ENCODE measurements around the gene SSH2. TPM values are rescaled to one million over a fixed set of nuclear protein-coding genes. Genes with fewer than 3 reads are reported as not detected.

The SSH2 gene
- total and polyA plus RNA-seq, 2 donors (not counting 1 experiment from before 2014, with no cell fraction given), result 51.5 to 183 TPM

DNA sequence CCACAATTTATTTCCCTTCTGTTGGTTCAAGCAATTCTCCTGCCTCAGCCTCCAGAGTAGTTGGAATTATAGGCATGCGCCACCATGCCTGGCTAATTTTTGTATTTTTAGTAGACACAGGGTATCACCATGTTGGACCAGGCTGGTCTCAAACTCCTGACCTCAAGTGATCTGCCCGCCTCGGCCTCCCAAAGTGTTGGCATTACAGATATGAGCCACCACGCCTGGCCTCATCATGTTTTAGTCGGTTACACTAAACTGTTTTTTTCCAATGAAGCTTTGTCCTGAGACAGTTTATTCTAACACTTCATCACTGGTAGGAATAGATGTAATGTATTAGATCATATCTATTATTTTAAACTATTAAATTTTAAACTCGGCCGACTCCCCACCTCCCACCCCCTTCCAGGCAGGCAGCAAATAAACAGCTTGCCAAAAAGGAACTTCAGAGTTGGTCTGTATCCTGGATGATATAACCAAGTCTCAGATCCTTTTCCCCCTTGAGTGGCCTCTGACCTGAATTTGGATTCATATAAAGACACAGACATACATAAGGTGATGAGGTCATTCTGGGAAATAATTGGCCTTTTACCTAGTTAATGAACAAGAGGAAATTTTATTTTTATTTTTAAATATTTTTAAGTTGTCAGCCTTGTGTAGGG, 288.9 kb downstream of the SSH2 start:
- no peak for ATAC-seq (ENCODE audit: low read depth)
- intact Hi-C loops (cut with micrococcal nuclease), result no loop called here
- H3K9me3 ChIP-seq (ENCODE audit: control extremely low read depth in 1 of 3, control insufficient read depth in 2 of 3, insufficient read depth in 1 of 3, low read length in 2 of 3), result no peaks in the 10 kb centered on the region
- ChIA-PET POLR2A (interaction anchor here (0.8 kb wide), 1 partner anchor 74 kb away, joined by 7 read pairs; no protein-coding TSS in a partner anchor), CTCF (interaction anchor here (0.6 to 11.9 kb wide), 12 partner anchors 13 to 464 kb away, joined by 3 to 196 read pairs (median 4); no protein-coding TSS in a partner anchor)
- H3K79me2 ChIP-seq (ENCODE audit: control insufficient read depth, insufficient read depth, low read length), result peaks cover 31% of the 10 kb centered on the region
- no peaks in the 10 kb centered on the region for H3K27me3 Mint-ChIP-seq
- H3K27me3 ChIP-seq (replicated peaks in 1 of 4; ENCODE audit: control extremely low read depth in 1 of 4, control insufficient read depth in 3 of 4, insufficient read depth in 4 of 4, low read length in 3 of 4), result no peaks in the 10 kb centered on the region
- peak overlapping the region; percentile 65 for H3K27ac Mint-ChIP-seq
- H3K27ac ChIP-seq (ENCODE audit: low read length in 2 of 2), result peak overlapping the region in 1 of 2 donors; percentile 64
- peaks cover 15 to 19% of the 10 kb centered on the region in 2 donors for H3K4me1 ChIP-seq (ENCODE audit: control insufficient read depth in 2 of 2, insufficient read depth in 2 of 2, low read length in 2 of 2)
- no peak for DNase-seq
- no peak overlapping the region for H3K4me3 Mint-ChIP-seq
- H3K4me3 ChIP-seq (ENCODE audit: control extremely low read depth in 1 of 5, extremely low read depth in 1 of 5, insufficient read depth in 1 of 5, low read depth in 2 of 5, low read length in 4 of 5), result no peak overlapping the region
- TF ChIP-seq, protein P1, sequence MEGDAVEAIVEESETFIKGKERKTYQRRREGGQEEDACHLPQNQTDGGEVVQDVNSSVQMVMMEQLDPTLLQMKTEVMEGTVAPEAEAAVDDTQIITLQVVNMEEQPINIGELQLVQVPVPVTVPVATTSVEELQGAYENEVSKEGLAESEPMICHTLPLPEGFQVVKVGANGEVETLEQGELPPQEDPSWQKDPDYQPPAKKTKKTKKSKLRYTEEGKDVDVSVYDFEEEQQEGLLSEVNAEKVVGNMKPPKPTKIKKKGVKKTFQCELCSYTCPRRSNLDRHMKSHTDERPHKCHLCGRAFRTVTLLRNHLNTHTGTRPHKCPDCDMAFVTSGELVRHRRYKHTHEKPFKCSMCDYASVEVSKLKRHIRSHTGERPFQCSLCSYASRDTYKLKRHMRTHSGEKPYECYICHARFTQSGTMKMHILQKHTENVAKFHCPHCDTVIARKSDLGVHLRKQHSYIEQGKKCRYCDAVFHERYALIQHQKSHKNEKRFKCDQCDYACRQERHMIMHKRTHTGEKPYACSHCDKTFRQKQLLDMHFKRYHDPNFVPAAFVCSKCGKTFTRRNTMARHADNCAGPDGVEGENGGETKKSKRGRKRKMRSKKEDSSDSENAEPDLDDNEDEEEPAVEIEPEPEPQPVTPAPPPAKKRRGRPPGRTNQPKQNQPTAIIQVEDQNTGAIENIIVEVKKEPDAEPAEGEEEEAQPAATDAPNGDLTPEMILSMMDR (IDR thresholded peaks at IDR 0.05), result no peak
- TF ChIP-seq EZH2 (IDR thresholded peaks at IDR 0.05; ENCODE audit: borderline replicate concordance, insufficient read depth, low read depth, low read length, poor library complexity, severe bottlenecking), result no peak
- H3K36me3 ChIP-seq (replicated peaks in 1 of 2; ENCODE audit: control extremely low read depth in 1 of 2, control insufficient read depth in 1 of 2, extremely low read depth in 1 of 2, insufficient read depth in 2 of 2, low read length in 1 of 2), result peaks cover 29 to 48% of the 10 kb centered on the region in 2 experiments
- no peak overlapping the region for H3K4me2 ChIP-seq (replicated peaks; ENCODE audit: low read depth, low read length, poor library complexity, severe bottlenecking)
- peaks cover 32% of the 10 kb centered on the region for H3K4me1 Mint-ChIP-seq
- H3K9me3 Mint-ChIP-seq (ENCODE audit: insufficient read depth), result no peaks in the 10 kb centered on the region
- H4K20me1 ChIP-seq (ENCODE audit: control insufficient read depth, insufficient read depth, low read length, poor library complexity, severe bottlenecking), result peaks cover 7% of the 10 kb centered on the region
- no peak overlapping the region for H3K9ac ChIP-seq (ENCODE audit: low read length)
- 84% methylated on average over 3 of the region's 7 CpGs for WGBS (ENCODE audit: insufficient coverage)
- no peak overlapping the region for H2AFZ ChIP-seq (ENCODE audit: insufficient read depth, low read depth, low read length, poor library complexity, severe bottlenecking)

DNA sequence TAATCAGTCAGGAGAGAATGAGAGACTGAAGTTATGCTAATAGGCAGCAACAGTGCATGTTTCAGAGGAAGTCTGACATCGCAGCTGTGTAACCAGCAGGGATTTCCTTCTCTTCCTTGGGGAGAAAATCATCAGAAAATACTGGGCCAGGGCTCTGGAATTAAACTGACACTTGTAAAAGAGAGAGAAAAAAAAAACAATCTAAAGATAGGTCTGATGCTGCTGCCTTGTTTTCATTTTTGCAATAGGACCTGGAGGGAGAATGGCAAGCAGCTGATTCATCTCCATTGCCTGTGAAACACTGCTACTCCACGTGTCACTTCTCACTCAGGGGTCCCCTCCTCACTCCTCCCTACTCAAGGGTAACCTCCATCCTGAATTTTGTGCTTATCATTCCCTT, 289.6 kb downstream of the SSH2 start:
- H3K9ac ChIP-seq (ENCODE audit: low read length), result no peak overlapping the region
- H3K4me3 Mint-ChIP-seq, result no peak overlapping the region
- no peak overlapping the region for H2AFZ ChIP-seq (ENCODE audit: insufficient read depth, low read depth, low read length, poor library complexity, severe bottlenecking)
- H3K27ac ChIP-seq (ENCODE audit: low read length in 2 of 2), result peak overlapping the region in 1 of 2 donors; percentile 64
- H3K27me3 ChIP-seq (replicated peaks in 1 of 4; ENCODE audit: control extremely low read depth in 1 of 4, control insufficient read depth in 3 of 4, insufficient read depth in 4 of 4, low read length in 3 of 4), result no peaks in the 10 kb centered on the region
- intact Hi-C loops (cut with micrococcal nuclease), result no loop called here
- H3K4me2 ChIP-seq (replicated peaks; ENCODE audit: low read depth, low read length, poor library complexity, severe bottlenecking), result no peak overlapping the region
- H3K9me3 Mint-ChIP-seq (ENCODE audit: insufficient read depth), result no peaks in the 10 kb centered on the region
- H4K20me1 ChIP-seq (ENCODE audit: control insufficient read depth, insufficient read depth, low read length, poor library complexity, severe bottlenecking), result peaks cover 7% of the 10 kb centered on the region
- TF ChIP-seq, protein P1 (IDR thresholded peaks at IDR 0.05), result no peak
- TF ChIP-seq EZH2 (IDR thresholded peaks at IDR 0.05; ENCODE audit: borderline replicate concordance, insufficient read depth, low read depth, low read length, poor library complexity, severe bottlenecking), result no peak
- no peak overlapping the region for H3K4me3 ChIP-seq (ENCODE audit: control extremely low read depth in 1 of 5, extremely low read depth in 1 of 5, insufficient read depth in 1 of 5, low read depth in 2 of 5, low read length in 4 of 5)
- no peak for DNase-seq
- CTCF ChIA-PET, result interaction anchor here (0.9 to 11.9 kb wide), 15 partner anchors 15 to 381 kb away, joined by 3 to 196 read pairs (median 7); partner anchors contain the start of gene SSH2
- H3K36me3 ChIP-seq (replicated peaks in 1 of 2; ENCODE audit: control extremely low read depth in 1 of 2, control insufficient read depth in 1 of 2, extremely low read depth in 1 of 2, insufficient read depth in 2 of 2, low read length in 1 of 2), result peaks cover 30 to 48% of the 10 kb centered on the region in 2 experiments
- no peaks in the 10 kb centered on the region for H3K27me3 Mint-ChIP-seq
- peak overlapping the region; percentile 65 for H3K27ac Mint-ChIP-seq
- H3K9me3 ChIP-seq (ENCODE audit: control extremely low read depth in 1 of 3, control insufficient read depth in 2 of 3, insufficient read depth in 1 of 3, low read length in 2 of 3), result no peaks in the 10 kb centered on the region
- H3K4me1 Mint-ChIP-seq, result peaks cover 32% of the 10 kb centered on the region
- POLR2A ChIA-PET, result interaction anchor here (1.8 kb wide), 1 partner anchor 22 kb away, joined by 5 read pairs; no protein-coding TSS in a partner anchor
- 12% methylated on average over 1 of the region's 2 CpGs for WGBS (ENCODE audit: insufficient coverage)
- no peak for ATAC-seq (ENCODE audit: low read depth)
- peaks cover 15 to 19% of the 10 kb centered on the region in 2 donors for H3K4me1 ChIP-seq (ENCODE audit: control insufficient read depth in 2 of 2, insufficient read depth in 2 of 2, low read length in 2 of 2)
- peaks cover 35% of the 10 kb centered on the region for H3K79me2 ChIP-seq (ENCODE audit: control insufficient read depth, insufficient read depth, low read length)

Data from B cell (primary cell).